Measurements from ENCODE around the gene MRPL37. TPM values are rescaled to one million over a fixed set of nuclear protein-coding genes. Genes with fewer than 3 reads are reported as not detected.

The MRPL37 gene
- total RNA-seq, 1 donor from 2014 or later = 64.1 TPM

DNA sequence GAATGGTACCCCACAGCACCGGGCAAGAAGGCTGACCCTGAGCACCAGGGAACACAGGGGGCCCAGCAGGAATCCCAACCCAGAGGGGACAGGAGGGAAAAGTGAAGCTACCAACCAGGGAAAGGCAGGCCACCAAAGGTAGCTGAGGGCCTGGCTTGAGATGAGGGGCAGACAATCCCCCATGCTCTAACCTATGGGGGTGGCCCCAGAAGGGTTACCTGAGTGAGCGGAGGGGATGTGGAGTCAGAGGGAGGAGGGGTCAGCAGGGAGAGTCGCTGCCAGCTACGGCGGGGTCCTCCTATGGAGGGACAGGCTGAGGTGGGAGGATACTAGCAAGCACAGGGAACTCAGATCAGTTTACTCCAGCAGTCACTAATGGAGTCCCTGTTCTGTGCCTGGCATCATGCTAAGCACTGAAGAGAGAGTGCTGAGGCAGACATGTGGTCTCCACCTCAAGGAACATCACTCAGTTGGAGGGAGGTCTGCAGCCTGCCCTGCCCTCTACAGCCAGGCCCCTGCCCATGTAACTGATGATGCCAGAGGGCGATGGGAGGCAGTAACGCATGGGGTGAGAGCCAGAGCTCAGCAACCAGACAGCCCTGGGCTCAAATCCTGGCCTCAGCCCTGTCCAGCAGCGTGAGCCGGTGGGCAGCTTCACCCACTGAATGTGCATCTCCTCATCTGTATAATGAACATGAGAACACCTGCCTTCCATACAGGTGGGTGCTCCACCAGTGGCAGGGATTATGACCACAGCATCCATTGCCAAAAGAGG lies 21.5 kb upstream of the MRPL37 start:
- ATAC-seq (ENCODE audit: low read depth) (no peak), DNase-seq (no peak)
- H3K27ac Mint-ChIP-seq = no peak overlapping the region
- no peaks in the 10 kb centered on the region for H3K4me1 Mint-ChIP-seq
- intact Hi-C loops (cut with micrococcal nuclease) = no loop called here
- CTCF ChIA-PET = no interaction called here
- no peak for TF ChIP-seq CTCF (IDR thresholded peaks at IDR 0.05)
- no peak overlapping the region for H3K4me3 Mint-ChIP-seq
- H3K9me3 Mint-ChIP-seq = no peaks in the 10 kb centered on the region
- POLR2A ChIA-PET = no interaction called here
- H3K27me3 Mint-ChIP-seq = no peaks in the 10 kb centered on the region
- peaks cover 30% of the 10 kb centered on the region for H3K36me3 Mint-ChIP-seq (ENCODE audit: low read depth)

- no peak for DNase-seq
- intact Hi-C loops (cut with micrococcal nuclease) = no loop called here
- Mint-ChIP-seq H3K27ac (no peak overlapping the region), H3K9me3 (no peaks in the 10 kb centered on the region), H3K4me3 (no peak overlapping the region), H3K4me1 (no peaks in the 10 kb centered on the region), H3K27me3 (no peaks in the 10 kb centered on the region), H3K36me3 (ENCODE audit: low read depth) (peaks cover 46% of the 10 kb centered on the region)
- ATAC-seq (ENCODE audit: low read depth) = no peak
- TF ChIP-seq CTCF (IDR thresholded peaks at IDR 0.05) = no peak
- POLR2A ChIA-PET = no interaction called here
- CTCF ChIA-PET = interaction anchor here (1.6 kb wide), 1 partner anchor 308 kb away, joined by 15 read pairs; no protein-coding TSS in a partner anchor
Measured at GRCh38 chr1:54180701-54181360, 19.1 kb upstream of the MRPL37 start.

- peaks cover 62% of the 10 kb centered on the region for H3K36me3 Mint-ChIP-seq (ENCODE audit: low read depth)
- H3K27ac Mint-ChIP-seq = no peak overlapping the region
- ATAC-seq (ENCODE audit: low read depth) (no peak), DNase-seq (no peak)
- H3K4me1 Mint-ChIP-seq = no peaks in the 10 kb centered on the region
- no peak overlapping the region for H3K4me3 Mint-ChIP-seq
- POLR2A ChIA-PET = no interaction called here
- intact Hi-C loops (cut with micrococcal nuclease) = no loop called here
- TF ChIP-seq CTCF (IDR thresholded peaks at IDR 0.05) = no peak
- CTCF ChIA-PET = no interaction called here
- H3K9me3 Mint-ChIP-seq = no peaks in the 10 kb centered on the region
- H3K27me3 Mint-ChIP-seq = no peaks in the 10 kb centered on the region
Measured at GRCh38 chr1:54186056-54186455, 13.9 kb upstream of the MRPL37 start.

DNA sequence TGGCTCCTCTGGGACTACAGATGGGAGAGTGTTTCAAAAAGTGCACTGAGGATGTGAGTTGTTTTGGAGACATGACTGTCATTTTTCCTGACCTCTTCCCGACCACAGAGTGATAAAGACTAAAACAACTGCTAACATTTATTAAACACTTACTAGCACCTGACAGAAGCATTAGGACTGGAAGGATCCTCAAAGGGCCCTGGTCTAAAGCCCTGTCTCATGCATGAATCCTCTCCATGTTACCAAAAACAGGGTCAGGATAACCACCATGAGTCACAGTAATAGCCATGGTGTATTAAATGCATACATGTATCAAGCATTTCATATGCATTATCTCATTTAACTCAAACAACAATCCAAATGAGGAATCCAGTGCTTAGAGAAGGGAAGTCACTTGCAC lies 11.7 kb upstream of the MRPL37 start:
- H3K4me1 Mint-ChIP-seq = no peaks in the 10 kb centered on the region
- CTCF ChIA-PET = no interaction called here
- H3K27me3 Mint-ChIP-seq = no peaks in the 10 kb centered on the region
- no peak overlapping the region for H3K4me3 Mint-ChIP-seq
- no peak for DNase-seq
- H3K36me3 Mint-ChIP-seq (ENCODE audit: low read depth) = peaks cover 67% of the 10 kb centered on the region
- POLR2A ChIA-PET = no interaction called here
- no peak for ATAC-seq (ENCODE audit: low read depth)
- TF ChIP-seq CTCF (IDR thresholded peaks at IDR 0.05) = no peak
- intact Hi-C loops (cut with micrococcal nuclease) = no loop called here
- no peaks in the 10 kb centered on the region for H3K9me3 Mint-ChIP-seq
- H3K27ac Mint-ChIP-seq = no peak overlapping the region

DNA sequence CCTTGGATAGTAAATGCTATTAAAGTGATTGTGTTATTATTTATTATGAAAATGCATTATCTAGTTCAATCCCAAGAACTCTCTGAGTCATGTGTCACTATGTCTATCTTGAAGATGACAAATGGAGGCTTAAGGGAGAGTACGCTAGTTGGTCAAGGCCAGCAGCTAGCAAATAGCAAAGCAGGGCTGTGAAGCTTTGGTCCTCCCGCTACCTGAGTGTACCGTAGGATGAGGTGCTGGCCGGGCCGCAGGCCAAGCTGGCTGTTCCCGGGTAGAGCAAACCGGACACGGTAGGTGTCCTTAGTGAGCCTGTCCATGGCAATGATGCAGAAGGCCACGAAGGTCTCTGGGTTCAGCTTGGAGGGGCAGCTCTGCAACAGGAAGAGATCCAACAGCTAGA lies 9.4 kb upstream of the MRPL37 start:
- H3K4me3 Mint-ChIP-seq = no peak overlapping the region
- ChIA-PET CTCF (no interaction called here), POLR2A (interaction anchor here (1.8 kb wide), 1 partner anchor 9 kb away, joined by 5 read pairs; the partner anchor contains the start of genes CYB5RL and MRPL37)
- H3K9me3 Mint-ChIP-seq = no peaks in the 10 kb centered on the region
- peaks cover 63% of the 10 kb centered on the region for H3K36me3 Mint-ChIP-seq (ENCODE audit: low read depth)
- no peak for ATAC-seq (ENCODE audit: low read depth)
- no peak for DNase-seq
- intact Hi-C loops (cut with micrococcal nuclease) = no loop called here
- no peaks in the 10 kb centered on the region for H3K27me3 Mint-ChIP-seq
- H3K27ac Mint-ChIP-seq = no peak overlapping the region
- no peak for TF ChIP-seq CTCF (IDR thresholded peaks at IDR 0.05)
- no peaks in the 10 kb centered on the region for H3K4me1 Mint-ChIP-seq

Data from activated B cell treated with CpG ODN at 0.5 μM for 24 hours (primary cell).